Activated T-helper 17 cell treated with anti-CD3 and anti-CD28 coated beads, Interleukin-2, amount 50 U/mL, for 72 hours (primary cell): ENCODE results near the gene AZI2. TPM values are rescaled to one million over a fixed set of nuclear protein-coding genes. Genes with fewer than 3 reads are reported as not detected.

Source experiments
- ATAC-seq: fragments of 150-1000 bp; cut with Tn5 transposase; replicated peaks from 2 replicates; pipeline ENCODE4 v1.10.0; 2021; ENCODE audit warnings: mild to moderate bottlenecking, moderate library complexity
- H3K27ac Mint-ChIP-seq: one replicate; pipeline ENCODE4 v1.8.0; 2022; ENCODE audit warnings: mixed read lengths
- H3K27me3 Mint-ChIP-seq: one replicate; pipeline ENCODE4 v1.8.0; 2022; ENCODE audit warnings: mixed read lengths
- H3K36me3 Mint-ChIP-seq: one replicate; pipeline ENCODE4 v1.8.0; 2022; ENCODE audit warnings: low read depth, mild to moderate bottlenecking, mixed read lengths
- H3K4me1 Mint-ChIP-seq: one replicate; pipeline ENCODE4 v1.8.0; 2022; ENCODE audit warnings: mixed read lengths
- H3K4me3 Mint-ChIP-seq: one replicate; pipeline ENCODE4 v1.8.0; 2022; ENCODE audit warnings: mild to moderate bottlenecking, mixed read lengths
- H3K9me3 Mint-ChIP-seq: one replicate; pipeline ENCODE4 v1.8.0; 2022; ENCODE audit warnings: mixed read lengths
- total RNA-seq, 2 donors: library from RNA; stranded (reverse); gene quantifications; one replicate each; pipeline ENCODE4 v1.2.3, GENCODE V29; 2022

AZI2 gene
- total RNA-seq, 2 donors from 2014 or later = 46.3 to 61.1 TPM

DNA sequence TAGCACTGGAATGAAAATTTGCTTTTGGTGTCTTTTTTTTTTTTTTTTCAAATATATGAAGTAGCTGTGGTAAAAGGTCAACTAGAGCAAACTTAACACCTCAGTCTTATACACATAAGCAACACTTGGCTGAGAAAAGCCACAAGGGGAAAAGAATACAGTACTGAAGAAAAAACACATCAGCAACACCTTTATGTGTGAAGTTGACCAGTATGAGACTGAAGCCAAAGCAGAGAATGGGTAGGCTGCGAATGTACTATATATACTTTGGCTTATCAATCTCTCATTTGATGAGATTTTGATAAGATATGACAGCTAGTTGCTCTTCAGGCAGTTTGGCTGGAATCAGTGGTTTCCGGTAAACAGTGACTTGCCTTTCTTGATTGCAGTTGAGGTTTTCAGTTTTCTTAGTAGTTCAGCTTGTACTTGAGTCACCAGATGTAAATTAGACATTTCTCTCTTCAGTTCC lies 22.1 kb downstream of the AZI2 start:
- H3K4me1 Mint-ChIP-seq = peaks cover 5% of the 10 kb centered on the region
- peak; percentile 94 for ATAC-seq
- peaks cover 64% of the 10 kb centered on the region for H3K36me3 Mint-ChIP-seq
- H3K27me3 Mint-ChIP-seq = no peaks in the 10 kb centered on the region
- H3K9me3 Mint-ChIP-seq = no peaks in the 10 kb centered on the region
- peak overlapping the region; percentile 35 for H3K4me3 Mint-ChIP-seq
- H3K27ac Mint-ChIP-seq = peak overlapping the region; percentile 58

DNA sequence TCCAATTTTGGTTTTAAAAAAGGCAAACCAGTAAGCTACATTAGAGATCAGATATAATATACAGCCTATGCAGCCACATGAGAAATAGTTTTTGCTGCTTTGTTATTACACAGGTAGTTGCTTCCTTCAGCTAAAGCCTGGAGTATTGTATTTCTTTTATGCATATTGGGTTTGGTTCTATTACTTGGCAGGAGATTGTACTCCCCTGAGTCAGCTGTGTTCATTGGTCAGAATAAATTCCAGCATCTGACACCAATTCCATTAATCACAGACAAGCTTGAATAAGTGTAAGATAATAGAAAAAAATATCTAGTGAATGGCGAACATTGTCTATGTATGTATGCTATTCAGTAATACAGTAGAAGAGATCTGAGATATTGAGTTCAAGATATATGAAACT lies 26.2 kb downstream of the AZI2 start:
- Mint-ChIP-seq H3K27me3 (no peaks in the 10 kb centered on the region), H3K27ac (no peak overlapping the region), H3K4me3 (no peak overlapping the region), H3K9me3 (no peaks in the 10 kb centered on the region), H3K4me1 (peaks cover 5% of the 10 kb centered on the region), H3K36me3 (peaks cover 78% of the 10 kb centered on the region)
- no peak for ATAC-seq

DNA sequence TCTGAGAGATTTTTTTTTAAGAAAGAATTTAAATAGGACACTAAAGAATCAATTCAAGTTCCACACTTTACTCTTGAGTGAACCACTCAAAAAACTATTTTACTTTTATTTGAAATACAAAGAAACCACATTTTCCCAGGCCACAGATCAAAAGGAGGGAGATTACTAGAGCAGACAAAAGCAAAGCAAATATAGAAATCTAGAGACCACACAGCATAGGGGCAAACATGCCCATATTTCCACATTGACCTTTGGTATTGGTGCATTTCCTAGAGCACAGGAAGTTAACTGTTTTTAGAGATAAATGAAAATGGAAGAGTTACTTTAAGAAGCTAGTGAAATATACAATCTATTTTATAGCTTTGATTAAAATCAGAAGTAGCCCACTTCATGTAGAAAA lies 27.6 kb downstream of the AZI2 start:
- peak overlapping the region; percentile 46 for H3K27ac Mint-ChIP-seq
- no peaks in the 10 kb centered on the region for H3K4me1 Mint-ChIP-seq
- H3K9me3 Mint-ChIP-seq = no peaks in the 10 kb centered on the region
- H3K4me3 Mint-ChIP-seq = no peak overlapping the region
- no peak for ATAC-seq
- H3K36me3 Mint-ChIP-seq = peaks cover 73% of the 10 kb centered on the region
- no peaks in the 10 kb centered on the region for H3K27me3 Mint-ChIP-seq

DNA sequence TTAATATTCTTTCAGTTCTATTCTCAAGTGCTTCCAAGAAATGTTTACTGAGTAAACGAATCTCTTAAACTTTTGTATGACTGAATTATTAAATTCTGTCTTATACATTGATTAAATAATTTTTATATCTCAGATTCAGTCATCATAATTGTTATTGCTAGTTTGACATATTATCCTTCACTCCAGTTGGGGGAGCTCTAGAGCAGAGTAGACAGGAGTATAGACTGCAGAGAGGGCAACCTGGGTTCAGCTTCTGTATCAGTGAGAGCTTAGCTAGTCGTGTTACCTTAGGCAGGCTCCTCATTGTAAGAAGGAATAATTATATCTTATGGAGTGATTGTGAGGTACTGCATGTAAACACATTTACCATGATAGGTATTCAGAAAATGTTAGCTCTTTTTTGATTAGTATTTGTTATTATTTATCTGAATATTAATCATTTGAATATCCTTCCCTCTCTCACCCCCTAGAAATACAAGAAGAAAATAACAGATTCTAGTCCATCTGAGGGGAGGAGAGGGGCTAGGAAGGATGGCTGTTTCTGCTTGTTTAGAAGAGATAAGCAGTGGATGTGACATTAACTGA lies 31.1 kb downstream of the AZI2 start:
- ATAC-seq = peak; percentile 88
- Mint-ChIP-seq H3K27ac (no peak overlapping the region), H3K4me1 (peaks cover 4% of the 10 kb centered on the region), H3K36me3 (peaks cover 40% of the 10 kb centered on the region), H3K4me3 (no peak overlapping the region), H3K27me3 (no peaks in the 10 kb centered on the region), H3K9me3 (no peaks in the 10 kb centered on the region)

DNA sequence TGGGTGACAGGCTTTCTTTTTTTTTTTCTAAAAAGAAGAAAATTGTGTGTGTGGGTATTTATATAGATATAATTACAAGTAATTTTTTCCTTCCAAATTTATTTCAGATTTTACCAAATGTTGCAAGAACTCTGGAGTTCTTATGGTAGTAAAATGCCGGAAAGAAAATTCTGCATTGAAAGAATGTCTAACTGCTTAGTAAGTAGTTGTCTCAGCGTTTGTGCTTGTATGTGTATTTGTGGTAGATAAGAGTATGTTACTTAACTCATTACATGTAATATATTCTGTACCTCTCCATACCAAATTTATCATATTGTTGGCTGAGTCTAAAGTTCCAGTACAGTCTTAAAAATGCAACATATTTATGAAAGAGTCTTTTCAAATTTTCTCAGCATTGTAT lies 32.4 kb downstream of the AZI2 start:
- Mint-ChIP-seq H3K36me3 (peaks cover 27% of the 10 kb centered on the region), H3K4me1 (peaks cover 4% of the 10 kb centered on the region), H3K27ac (no peak overlapping the region), H3K9me3 (no peaks in the 10 kb centered on the region), H3K4me3 (no peak overlapping the region), H3K27me3 (no peaks in the 10 kb centered on the region)
- ATAC-seq = no peak

DNA sequence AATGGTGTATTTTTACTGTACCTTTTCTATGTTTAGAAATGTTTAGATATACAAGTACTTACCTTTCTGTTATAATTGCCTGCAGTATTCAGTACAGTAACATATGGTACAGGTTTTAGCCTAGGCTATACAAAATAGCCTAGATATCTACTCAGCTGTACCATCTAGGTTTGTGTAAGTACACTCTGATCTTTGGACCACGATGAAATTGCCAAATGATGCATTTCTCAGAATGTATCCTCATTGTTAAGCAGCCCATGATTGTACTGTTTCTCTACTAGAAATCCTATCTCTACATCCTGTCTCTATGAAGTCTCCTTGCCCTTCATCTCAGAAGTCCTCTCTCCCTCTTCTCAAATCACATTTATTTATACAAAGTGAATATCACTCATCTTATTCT lies 32.9 kb downstream of the AZI2 start:
- H3K4me3 Mint-ChIP-seq = no peak overlapping the region
- no peak overlapping the region for H3K27ac Mint-ChIP-seq

DNA sequence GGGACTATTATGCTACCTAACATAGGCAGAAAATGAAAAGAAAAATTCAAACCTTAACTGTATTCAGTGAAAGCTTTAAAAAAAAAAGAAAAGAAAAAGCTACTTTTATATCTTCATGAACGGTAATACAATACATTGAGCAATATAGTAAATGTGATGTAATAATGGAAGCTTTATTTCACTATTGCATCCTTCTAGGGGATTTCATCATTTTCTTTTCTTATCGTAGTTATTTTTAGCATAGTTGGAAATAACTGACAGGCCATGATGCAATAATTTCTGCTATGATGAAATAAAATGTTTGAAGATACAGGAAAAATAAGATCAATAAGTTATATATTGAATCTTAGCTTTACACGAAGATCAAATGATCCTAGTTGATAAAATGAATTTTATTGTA lies 40.4 kb downstream of the AZI2 start:
- Mint-ChIP-seq H3K4me1 (peaks cover 10% of the 10 kb centered on the region), H3K9me3 (no peaks in the 10 kb centered on the region), H3K36me3 (peaks cover 6% of the 10 kb centered on the region), H3K4me3 (no peak overlapping the region), H3K27ac (no peak overlapping the region), H3K27me3 (no peaks in the 10 kb centered on the region)
- no peak for ATAC-seq

More for the DNA sequence above, 32.9 kb downstream of the AZI2 start:
- ATAC-seq = no peak
- H3K9me3 Mint-ChIP-seq = no peaks in the 10 kb centered on the region
- H3K4me1 Mint-ChIP-seq = peaks cover 4% of the 10 kb centered on the region
- H3K36me3 Mint-ChIP-seq = peaks cover 22% of the 10 kb centered on the region
- H3K27me3 Mint-ChIP-seq = no peaks in the 10 kb centered on the region

DNA sequence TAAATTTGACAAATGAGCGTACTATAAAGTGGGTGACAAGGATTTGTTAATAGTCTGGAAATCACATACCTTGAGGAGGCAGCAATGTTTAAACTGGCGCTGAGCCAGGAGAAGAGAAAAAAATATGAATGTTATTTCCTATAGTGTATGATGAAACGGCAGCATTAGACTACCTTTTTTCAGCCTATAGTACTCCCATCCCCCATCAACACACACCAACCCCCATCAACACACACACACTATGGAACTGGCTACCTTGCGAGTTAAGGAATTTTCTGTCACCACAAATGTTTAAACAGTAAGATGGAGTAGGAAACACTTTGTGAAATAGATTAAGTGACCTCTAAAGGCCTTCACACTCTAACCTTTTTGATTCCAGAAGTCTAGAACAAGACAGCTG lies 46.9 kb downstream of the AZI2 start:
- ATAC-seq = no peak
- H3K9me3 Mint-ChIP-seq = no peaks in the 10 kb centered on the region
- no peaks in the 10 kb centered on the region for H3K4me1 Mint-ChIP-seq
- no peak overlapping the region for H3K27ac Mint-ChIP-seq
- H3K27me3 Mint-ChIP-seq = no peaks in the 10 kb centered on the region
- H3K36me3 Mint-ChIP-seq = peaks cover 13% of the 10 kb centered on the region
- no peak overlapping the region for H3K4me3 Mint-ChIP-seq

DNA sequence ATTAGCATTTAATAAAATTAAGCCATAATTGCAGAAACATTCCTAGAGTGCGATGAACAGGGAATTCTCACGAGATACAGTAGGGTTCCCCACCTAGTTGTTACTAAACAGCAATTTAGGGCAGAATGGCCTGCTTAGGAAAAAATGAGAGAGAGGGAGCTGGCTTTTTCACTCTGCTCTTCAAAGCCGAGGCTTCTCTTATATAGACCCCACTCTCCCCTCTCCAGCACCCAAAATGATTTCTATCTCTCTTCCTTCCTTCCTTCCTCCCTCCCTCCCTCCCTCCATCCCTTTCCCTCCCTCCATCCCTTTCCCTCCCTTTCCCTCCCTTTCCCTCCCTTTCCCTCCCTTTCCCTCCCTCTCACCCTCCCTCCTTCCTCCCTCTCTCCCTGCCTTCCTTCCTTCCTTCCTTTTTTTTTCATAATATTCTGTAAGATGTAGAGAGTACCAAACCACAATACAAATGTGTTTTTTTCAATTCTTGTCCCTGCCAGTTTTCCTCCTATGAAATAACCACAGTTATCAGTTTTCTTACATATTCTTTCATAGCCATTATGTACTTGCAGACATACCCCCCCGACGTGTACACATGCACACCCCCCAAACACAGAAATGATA lies 48.2 kb downstream of the AZI2 start:
- Mint-ChIP-seq H3K27me3 (no peaks in the 10 kb centered on the region), H3K9me3 (no peaks in the 10 kb centered on the region), H3K36me3 (peaks cover 13% of the 10 kb centered on the region), H3K27ac (no peak overlapping the region), H3K4me1 (peaks cover 2% of the 10 kb centered on the region), H3K4me3 (no peak overlapping the region)
- ATAC-seq = no peak

DNA sequence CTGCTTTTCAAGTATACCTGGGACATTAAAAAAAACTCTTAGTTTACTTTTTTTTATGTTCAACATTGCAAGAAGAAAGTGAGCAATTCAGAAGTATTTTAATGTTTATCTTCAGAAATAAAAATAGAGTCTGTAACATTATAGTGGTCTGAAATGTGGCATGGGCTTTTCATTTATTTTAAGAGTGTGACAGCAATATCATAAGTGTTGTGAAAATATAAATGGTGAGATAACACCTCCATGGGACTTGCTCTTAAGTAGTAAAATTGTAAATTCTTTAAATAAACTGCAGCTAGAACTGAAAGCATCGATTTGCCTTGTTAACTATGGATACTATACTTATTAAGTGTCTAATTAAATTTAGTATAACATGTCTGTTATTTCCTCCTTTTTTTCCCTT lies 48.9 kb downstream of the AZI2 start:
- no peak for ATAC-seq
- H3K27ac Mint-ChIP-seq = no peak overlapping the region
- H3K36me3 Mint-ChIP-seq = peaks cover 13% of the 10 kb centered on the region
- H3K9me3 Mint-ChIP-seq = no peaks in the 10 kb centered on the region
- no peaks in the 10 kb centered on the region for H3K27me3 Mint-ChIP-seq
- H3K4me1 Mint-ChIP-seq = peaks cover 6% of the 10 kb centered on the region
- H3K4me3 Mint-ChIP-seq = no peak overlapping the region

DNA sequence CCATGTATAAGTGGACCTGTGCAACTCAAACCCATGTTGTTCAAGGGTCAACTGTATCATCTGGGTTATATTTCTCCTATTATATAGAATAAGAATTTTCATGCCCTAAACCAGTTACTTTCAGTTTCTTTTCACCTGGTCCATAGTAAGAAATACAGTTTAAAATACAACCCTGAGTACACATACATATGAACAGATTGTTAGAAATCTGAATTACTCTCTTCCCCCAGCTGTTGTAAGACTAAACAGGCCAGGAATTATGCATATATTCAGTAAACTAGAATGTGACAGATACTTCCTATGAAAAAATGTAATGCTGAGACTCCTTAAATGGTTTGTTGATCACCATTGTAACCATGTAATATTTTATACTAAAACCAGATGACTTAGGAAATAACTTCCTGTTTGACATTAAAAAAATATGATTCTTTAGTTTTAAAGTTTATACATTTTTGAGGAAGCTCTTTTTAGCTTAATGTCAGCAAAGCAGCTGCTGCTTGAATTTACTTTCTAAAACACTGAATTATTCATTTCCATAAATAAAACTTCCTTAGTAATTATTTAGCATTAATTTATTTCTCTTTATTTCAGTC lies 52.6 kb downstream of the AZI2 start:
- peaks cover 17% of the 10 kb centered on the region for H3K36me3 Mint-ChIP-seq
- H3K4me1 Mint-ChIP-seq = peaks cover 6% of the 10 kb centered on the region

DNA sequence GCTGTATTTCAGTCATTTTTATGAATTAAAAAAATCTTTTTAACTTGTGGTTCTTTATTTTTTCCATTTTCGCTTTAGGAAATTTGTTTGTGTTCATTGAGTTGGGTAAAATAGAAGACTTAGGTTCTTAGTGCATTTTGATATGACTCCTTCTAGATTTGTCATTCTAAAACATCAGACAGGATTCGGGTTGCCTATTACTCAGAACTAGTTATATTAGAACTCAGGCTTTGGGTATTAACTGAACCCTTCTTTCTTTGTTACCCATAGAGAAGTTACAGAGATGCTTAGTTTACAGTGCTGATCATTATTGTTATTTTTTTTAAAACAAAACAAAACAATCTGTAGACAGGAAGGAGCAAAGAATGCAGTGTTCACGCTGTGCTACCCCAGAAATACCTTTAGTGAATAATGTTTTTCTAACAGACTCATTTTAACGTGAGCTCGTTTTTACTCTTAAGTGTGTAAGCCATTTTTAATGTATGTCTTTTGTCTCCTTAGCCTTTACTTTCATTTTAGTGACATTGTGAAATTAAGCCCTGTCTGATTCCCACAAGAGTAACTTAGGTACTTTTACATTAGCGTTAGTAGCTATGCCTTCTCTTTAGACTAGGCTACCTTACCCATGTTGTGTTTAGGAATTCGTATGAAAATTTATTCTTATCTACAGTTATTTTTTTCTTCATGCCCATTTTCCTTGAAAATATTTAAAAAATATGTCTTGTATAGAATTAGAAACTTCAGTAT lies 53.8 kb downstream of the AZI2 start:
- Mint-ChIP-seq H3K9me3 (no peaks in the 10 kb centered on the region), H3K27me3 (no peaks in the 10 kb centered on the region), H3K27ac (peak overlapping the region; percentile 32), H3K4me1 (peaks cover 6% of the 10 kb centered on the region), H3K36me3 (peaks cover 17% of the 10 kb centered on the region), H3K4me3 (no peak overlapping the region)
- ATAC-seq = no peak

More for the DNA sequence above, 52.6 kb downstream of the AZI2 start:
- Mint-ChIP-seq H3K27me3 (no peaks in the 10 kb centered on the region), H3K27ac (peak overlapping the region; percentile 32), H3K4me3 (no peak overlapping the region), H3K9me3 (no peaks in the 10 kb centered on the region)
- no peak for ATAC-seq

DNA sequence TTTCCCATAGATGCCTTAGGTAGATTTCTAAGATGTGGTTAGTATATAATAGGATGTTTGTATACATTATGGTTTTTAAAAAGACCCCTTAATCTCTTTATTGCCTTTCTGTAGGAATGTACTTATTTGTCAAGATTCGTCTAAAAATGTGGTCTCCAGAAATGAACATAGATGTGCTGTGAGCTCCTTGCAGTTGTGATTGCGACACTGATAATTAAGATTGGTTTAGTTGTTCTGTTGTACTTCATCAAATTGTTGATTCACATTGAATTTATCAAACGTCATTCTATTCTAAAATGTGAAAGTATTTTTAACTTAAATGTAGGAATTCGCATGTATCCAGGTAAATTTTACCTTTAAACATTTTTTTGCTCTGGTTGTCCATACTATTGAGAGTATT lies 56.0 kb downstream of the AZI2 start:
- Mint-ChIP-seq H3K36me3 (peaks cover 17% of the 10 kb centered on the region), H3K27me3 (no peaks in the 10 kb centered on the region), H3K4me1 (peaks cover 6% of the 10 kb centered on the region), H3K27ac (no peak overlapping the region), H3K4me3 (no peak overlapping the region), H3K9me3 (no peaks in the 10 kb centered on the region)
- ATAC-seq = no peak

DNA sequence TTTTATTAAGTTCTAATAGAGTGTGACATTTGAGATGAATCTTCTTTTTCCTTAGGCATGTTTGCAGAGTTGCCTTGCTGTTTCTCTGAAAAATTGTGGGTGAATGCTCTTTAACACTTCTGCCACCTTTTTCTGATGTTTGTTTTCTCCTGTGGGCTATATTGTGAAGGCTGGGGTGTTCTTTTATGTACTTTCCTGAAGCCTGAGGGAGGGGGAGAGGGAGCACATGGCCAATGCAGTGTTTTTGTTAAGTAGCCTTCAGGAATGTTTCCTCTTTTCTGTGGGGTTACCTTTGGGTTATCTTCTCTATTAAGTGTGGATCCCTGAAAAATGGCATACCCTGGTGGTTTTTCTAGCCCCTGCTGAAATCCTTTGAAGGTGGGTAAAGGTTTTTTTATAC lies 57.0 kb downstream of the AZI2 start:
- H3K36me3 Mint-ChIP-seq = peaks cover 11% of the 10 kb centered on the region
- no peak for ATAC-seq
- peak overlapping the region; percentile 49 for H3K27ac Mint-ChIP-seq
- peaks cover 6% of the 10 kb centered on the region for H3K4me1 Mint-ChIP-seq
- H3K27me3 Mint-ChIP-seq = no peaks in the 10 kb centered on the region
- H3K4me3 Mint-ChIP-seq = no peak overlapping the region
- H3K9me3 Mint-ChIP-seq = no peaks in the 10 kb centered on the region

DNA sequence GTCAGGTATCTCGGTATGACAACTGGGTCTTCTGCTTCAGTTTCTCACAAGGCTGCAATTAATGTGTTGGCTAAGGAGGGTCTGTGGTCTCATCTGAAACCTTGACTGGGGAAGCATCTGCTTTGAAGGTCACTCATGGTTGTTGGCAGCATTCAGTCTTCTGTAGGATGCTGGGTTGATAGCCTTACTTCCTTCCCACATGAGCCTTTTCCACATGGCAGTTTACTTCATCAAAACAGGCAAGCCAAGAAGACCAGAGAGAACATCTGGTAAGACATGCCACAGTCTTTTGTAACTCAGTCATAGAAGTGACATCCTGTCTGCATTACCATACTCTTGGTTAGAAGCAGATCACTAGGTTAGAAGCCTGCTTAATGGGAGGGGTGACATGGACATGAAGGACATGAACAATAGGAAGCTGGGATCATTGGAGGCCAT lies 57.7 kb downstream of the AZI2 start:
- ATAC-seq = no peak
- Mint-ChIP-seq H3K36me3 (peaks cover 11% of the 10 kb centered on the region), H3K9me3 (no peaks in the 10 kb centered on the region), H3K27me3 (no peaks in the 10 kb centered on the region), H3K4me3 (no peak overlapping the region), H3K4me1 (peaks cover 6% of the 10 kb centered on the region), H3K27ac (no peak overlapping the region)
